ENCODE data around the gene SCO1. TPM values are rescaled to one million over a fixed set of nuclear protein-coding genes. Genes with fewer than 3 reads are reported as not detected.

The SCO1 gene
- total and polyA plus RNA-seq, 4 donors, result 18.0 to 33.2 (median 22.8) TPM

GRCh38 chr17:10674704-10675103 is 22.6 kb downstream of the SCO1 start:
- Histone ChIP-seq H3K9ac (ENCODE audit: low read depth in 1 of 2, low read length in 2 of 2) (no peak overlapping the region), H3K9me3 (ENCODE audit: control insufficient read depth in 4 of 4, low read length in 3 of 4) (no peaks in the 10 kb centered on the region), H3K4me3 (ENCODE audit: low read depth in 1 of 3, low read length in 3 of 3) (no peak overlapping the region), H3K27me3 (ENCODE audit: control insufficient read depth in 4 of 4, insufficient read depth in 4 of 4, low read length in 3 of 4) (no peaks in the 10 kb centered on the region), H3K36me3 (ENCODE audit: control insufficient read depth in 4 of 4, insufficient read depth in 3 of 4, low read depth in 1 of 4, low read length in 3 of 4) (peaks cover 3 to 24% (median 15%) of the 10 kb centered on the region in 4 donors), H3K27ac (ENCODE audit: low read depth in 1 of 2, low read length in 2 of 2) (no peak overlapping the region), H3K4me1 (ENCODE audit: control insufficient read depth in 4 of 4, insufficient read depth in 4 of 4, low read length in 3 of 4) (no peaks in the 10 kb centered on the region)
- WGBS, result 98% methylated on average over 4 of the region's 4 CpGs
- TF ChIP-seq FOXA2 (IDR thresholded peaks at IDR 0.05) (no peak), SP1 (IDR thresholded peaks at IDR 0.05) (no peak), HNF4G (IDR thresholded peaks at IDR 0.05) (no peak), RAD21 (IDR thresholded peaks at IDR 0.05) (no peak), YY1 (IDR thresholded peaks at IDR 0.05) (no peak), RXRA (IDR thresholded peaks at IDR 0.05) (no peak), MAX (IDR thresholded peaks at IDR 0.05) (no peak), GABPA (IDR thresholded peaks at IDR 0.05 in 1 of 2, conservative IDR thresholded peaks at IDR 0.05 in 1 of 2) (no peak), FOXA1 (IDR thresholded peaks at IDR 0.05) (no peak)
- TF ChIP-seq, protein P1, sequence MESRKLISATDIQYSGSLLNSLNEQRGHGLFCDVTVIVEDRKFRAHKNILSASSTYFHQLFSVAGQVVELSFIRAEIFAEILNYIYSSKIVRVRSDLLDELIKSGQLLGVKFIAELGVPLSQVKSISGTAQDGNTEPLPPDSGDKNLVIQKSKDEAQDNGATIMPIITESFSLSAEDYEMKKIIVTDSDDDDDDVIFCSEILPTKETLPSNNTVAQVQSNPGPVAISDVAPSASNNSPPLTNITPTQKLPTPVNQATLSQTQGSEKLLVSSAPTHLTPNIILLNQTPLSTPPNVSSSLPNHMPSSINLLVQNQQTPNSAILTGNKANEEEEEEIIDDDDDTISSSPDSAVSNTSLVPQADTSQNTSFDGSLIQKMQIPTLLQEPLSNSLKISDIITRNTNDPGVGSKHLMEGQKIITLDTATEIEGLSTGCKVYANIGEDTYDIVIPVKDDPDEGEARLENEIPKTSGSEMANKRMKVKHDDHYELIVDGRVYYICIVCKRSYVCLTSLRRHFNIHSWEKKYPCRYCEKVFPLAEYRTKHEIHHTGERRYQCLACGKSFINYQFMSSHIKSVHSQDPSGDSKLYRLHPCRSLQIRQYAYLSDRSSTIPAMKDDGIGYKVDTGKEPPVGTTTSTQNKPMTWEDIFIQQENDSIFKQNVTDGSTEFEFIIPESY (IDR thresholded peaks at IDR 0.05), result no peak
- TF ChIP-seq, protein P2, sequence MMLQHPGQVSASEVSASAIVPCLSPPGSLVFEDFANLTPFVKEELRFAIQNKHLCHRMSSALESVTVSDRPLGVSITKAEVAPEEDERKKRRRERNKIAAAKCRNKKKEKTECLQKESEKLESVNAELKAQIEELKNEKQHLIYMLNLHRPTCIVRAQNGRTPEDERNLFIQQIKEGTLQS (IDR thresholded peaks at IDR 0.05), result no peak
- no peak for DNase-seq (ENCODE audit: low spot score)

DNA sequence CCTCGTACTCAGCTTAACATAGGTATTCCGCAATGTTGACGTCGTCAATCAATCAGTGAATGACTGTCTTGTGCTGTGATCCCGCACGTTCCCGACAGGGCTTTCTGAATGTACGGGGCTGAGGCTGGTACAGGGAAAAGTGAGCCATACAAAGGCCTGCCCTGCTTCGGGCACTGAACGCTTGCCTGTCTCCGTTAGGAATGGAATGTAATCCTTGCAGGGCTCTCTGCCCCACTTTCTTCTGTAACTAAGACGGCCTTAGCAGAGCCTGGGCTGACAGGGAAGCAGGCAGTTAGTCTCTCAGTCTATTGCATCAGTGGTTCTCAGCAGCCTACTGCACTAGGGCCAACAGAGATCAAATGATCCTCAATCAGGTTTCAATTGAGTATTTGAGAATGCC is 24.0 kb downstream of the SCO1 start:
- H3K4me1 ChIP-seq (ENCODE audit: control insufficient read depth in 4 of 4, insufficient read depth in 4 of 4, low read length in 3 of 4), result no peaks in the 10 kb centered on the region
- no peaks in the 10 kb centered on the region for H3K27me3 ChIP-seq (ENCODE audit: control insufficient read depth in 4 of 4, insufficient read depth in 4 of 4, low read length in 3 of 4)
- WGBS, result 97% methylated on average over 12 of the region's 12 CpGs
- H3K4me3 ChIP-seq (ENCODE audit: low read depth in 1 of 3, low read length in 3 of 3), result no peak overlapping the region
- H3K36me3 ChIP-seq (ENCODE audit: control insufficient read depth in 4 of 4, insufficient read depth in 3 of 4, low read depth in 1 of 4, low read length in 3 of 4), result peaks cover 1 to 17% (median 11%) of the 10 kb centered on the region in 4 donors
- no peak overlapping the region for H3K9ac ChIP-seq (ENCODE audit: low read depth in 1 of 2, low read length in 2 of 2)
- DNase-seq (ENCODE audit: low spot score), result no peak
- H3K9me3 ChIP-seq (ENCODE audit: control insufficient read depth in 4 of 4, low read length in 3 of 4), result no peaks in the 10 kb centered on the region
- H3K27ac ChIP-seq (ENCODE audit: low read depth in 1 of 2, low read length in 2 of 2), result no peak overlapping the region
- TF ChIP-seq JUND (IDR thresholded peaks at IDR 0.05), result no peak
- TF ChIP-seq GABPA (IDR thresholded peaks at IDR 0.05 in 1 of 2, conservative IDR thresholded peaks at IDR 0.05 in 1 of 2), result no peak
- no peak for TF ChIP-seq MAX (IDR thresholded peaks at IDR 0.05)
- TF ChIP-seq, protein P3, sequence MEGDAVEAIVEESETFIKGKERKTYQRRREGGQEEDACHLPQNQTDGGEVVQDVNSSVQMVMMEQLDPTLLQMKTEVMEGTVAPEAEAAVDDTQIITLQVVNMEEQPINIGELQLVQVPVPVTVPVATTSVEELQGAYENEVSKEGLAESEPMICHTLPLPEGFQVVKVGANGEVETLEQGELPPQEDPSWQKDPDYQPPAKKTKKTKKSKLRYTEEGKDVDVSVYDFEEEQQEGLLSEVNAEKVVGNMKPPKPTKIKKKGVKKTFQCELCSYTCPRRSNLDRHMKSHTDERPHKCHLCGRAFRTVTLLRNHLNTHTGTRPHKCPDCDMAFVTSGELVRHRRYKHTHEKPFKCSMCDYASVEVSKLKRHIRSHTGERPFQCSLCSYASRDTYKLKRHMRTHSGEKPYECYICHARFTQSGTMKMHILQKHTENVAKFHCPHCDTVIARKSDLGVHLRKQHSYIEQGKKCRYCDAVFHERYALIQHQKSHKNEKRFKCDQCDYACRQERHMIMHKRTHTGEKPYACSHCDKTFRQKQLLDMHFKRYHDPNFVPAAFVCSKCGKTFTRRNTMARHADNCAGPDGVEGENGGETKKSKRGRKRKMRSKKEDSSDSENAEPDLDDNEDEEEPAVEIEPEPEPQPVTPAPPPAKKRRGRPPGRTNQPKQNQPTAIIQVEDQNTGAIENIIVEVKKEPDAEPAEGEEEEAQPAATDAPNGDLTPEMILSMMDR (IDR thresholded peaks at IDR 0.05; ENCODE audit: low read depth, low read length, missing input control), result no peak
- no peak for TF ChIP-seq HNF4A (conservative IDR thresholded peaks at IDR 0.05)
- no peak for TF ChIP-seq NR2F2 (IDR thresholded peaks at IDR 0.05)
- no peak for TF ChIP-seq TAF1 (conservative IDR thresholded peaks at IDR 0.05)
- TF ChIP-seq RAD21 (IDR thresholded peaks at IDR 0.05), result no peak
- TF ChIP-seq REST (IDR thresholded peaks at IDR 0.05), result no peak
- TF ChIP-seq SP1 (IDR thresholded peaks at IDR 0.05), result no peak
- TF ChIP-seq FOXA2 (IDR thresholded peaks at IDR 0.05), result no peak
- TF ChIP-seq EGR1 (IDR thresholded peaks at IDR 0.05; ENCODE audit: low read depth in 2 of 2), result no peak
- no peak for TF ChIP-seq RXRA (IDR thresholded peaks at IDR 0.05)
- TF ChIP-seq, protein P2 (IDR thresholded peaks at IDR 0.05), result no peak
- TF ChIP-seq YY1 (IDR thresholded peaks at IDR 0.05), result no peak
- no peak for TF ChIP-seq HNF4G (IDR thresholded peaks at IDR 0.05)
- TF ChIP-seq, protein P1 (IDR thresholded peaks at IDR 0.05), result no peak
